ENCODE results near the gene FLOT2.
"Not testable (repeated sequence)": the region's sequence is repeated elsewhere in the genome, so short reads cannot be mapped to it uniquely, and the experiment has no call there.

Gene FLOT2, protein sequence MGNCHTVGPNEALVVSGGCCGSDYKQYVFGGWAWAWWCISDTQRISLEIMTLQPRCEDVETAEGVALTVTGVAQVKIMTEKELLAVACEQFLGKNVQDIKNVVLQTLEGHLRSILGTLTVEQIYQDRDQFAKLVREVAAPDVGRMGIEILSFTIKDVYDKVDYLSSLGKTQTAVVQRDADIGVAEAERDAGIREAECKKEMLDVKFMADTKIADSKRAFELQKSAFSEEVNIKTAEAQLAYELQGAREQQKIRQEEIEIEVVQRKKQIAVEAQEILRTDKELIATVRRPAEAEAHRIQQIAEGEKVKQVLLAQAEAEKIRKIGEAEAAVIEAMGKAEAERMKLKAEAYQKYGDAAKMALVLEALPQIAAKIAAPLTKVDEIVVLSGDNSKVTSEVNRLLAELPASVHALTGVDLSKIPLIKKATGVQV

DNA sequence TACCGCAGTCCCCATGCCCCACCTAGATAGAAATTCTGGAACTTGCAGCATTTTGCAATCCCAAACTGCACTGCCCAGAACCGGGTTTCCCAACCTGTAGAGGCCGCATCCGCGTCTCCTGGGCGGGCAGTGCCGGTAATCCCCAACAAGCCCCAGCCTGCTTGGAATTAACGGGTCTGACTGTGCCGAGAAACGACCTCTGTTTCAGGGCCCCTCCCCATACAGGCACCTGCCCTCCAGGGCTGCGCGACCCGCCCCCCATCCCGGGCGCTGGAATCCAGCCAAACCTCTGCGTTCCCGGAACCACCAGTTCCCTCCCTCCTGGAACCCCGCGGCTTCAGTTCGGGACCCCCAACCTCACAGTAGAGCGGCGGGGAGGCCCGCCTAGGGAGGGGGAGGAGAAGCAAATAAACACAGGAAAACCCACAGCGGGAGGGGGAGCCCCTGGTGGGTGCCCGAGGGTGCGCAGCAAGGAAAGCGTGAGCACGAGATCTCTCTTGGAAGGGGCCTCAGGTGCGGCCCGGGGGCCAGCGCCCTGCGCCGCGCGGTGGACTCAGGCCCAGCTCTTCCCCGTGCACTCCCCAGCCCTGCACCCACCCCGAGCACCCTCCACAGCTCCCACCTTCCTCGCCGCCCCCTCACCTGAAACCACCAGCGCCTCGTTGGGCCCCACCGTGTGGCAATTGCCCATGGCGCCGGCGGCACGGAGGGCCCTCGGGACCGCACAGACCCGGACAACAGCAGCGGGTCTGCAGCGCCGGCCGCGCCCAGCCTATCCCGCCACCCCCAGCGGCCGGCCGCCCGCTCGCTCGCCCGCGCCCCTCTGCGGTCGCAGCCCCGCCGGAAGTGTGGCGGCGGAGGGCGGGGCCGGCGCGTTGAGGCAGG is at the start of gene FLOT2:
TSS of gene FLOT2 (minus strand) at position 850 of the 885 bp plus-strand sequence. CDS start at position 691, 159 bp downstream.
- DNase-seq (ENCODE audit: low read depth in 2 of 2), result peak; percentile 50 to 52

GRCh38 chr17:28946239-28946638 is 48.7 kb upstream of the FLOT2 start:
- no peak for DNase-seq (ENCODE audit: low read depth in 2 of 2)

DNA sequence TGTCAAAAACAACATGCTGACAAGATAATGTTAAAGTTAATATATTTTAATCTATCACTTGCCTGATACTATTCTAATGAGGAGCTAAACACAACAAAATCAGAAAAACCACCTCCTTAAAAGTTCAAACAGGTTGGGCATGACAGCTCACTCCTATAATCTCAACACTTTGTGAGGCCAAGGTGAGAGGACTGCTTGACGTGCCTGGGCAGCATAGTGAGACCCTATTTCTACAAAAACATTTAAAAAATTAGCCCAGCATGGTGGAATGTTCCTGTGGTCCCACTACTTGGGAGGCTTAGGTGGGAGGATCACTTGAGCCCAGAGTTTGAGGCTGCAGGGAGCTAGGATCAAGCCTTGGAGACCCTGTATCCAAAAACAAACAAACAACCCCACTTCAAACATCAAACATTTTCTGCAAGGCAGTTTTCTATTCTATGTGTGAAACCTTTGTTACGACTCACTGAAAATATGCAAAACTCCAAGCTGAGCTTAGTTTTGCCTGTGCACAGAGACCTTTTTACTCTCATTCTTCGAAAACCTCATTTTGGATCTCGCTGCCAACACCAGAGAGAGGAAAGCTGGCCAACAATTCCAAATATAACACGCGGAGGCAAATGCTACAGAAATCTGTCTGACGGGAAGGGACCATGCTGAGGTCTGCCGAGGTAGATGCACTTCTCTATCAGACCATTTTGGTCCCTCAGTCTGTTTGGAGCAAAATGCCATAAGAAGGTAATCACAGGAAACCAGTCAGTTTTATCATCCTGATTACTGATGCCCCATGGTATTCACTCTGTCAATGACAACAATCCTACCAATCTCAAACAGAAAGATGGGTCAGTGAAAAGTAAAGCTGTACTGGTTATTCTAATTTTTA is 47.6 kb upstream of the FLOT2 start:
- no peak for DNase-seq (ENCODE audit: low read depth in 2 of 2)

DNA sequence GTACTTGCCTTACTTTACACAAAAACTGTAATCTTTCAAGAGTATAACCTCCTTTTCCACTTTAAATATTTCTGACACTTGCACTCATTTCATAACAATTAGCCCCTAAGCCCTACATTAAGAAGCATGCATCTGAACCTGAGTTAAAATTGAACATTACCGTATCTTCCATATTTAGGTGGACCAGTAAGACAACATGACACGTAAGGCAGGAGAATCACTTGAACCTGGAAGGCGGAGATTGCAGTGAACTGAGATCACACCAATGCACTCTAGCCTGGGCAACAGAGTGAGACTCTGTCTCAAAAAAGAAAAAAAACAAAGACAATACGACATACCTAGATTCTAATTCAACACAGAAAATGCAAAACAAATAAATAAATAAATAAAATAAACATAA is 46.8 kb upstream of the FLOT2 start:
- no peak for DNase-seq (ENCODE audit: low read depth in 2 of 2)

- no peak for DNase-seq (ENCODE audit: low read depth in 2 of 2)
These were observed 45.4 kb upstream of the FLOT2 start for GRCh38 chr17:28942925-28943324.

DNA sequence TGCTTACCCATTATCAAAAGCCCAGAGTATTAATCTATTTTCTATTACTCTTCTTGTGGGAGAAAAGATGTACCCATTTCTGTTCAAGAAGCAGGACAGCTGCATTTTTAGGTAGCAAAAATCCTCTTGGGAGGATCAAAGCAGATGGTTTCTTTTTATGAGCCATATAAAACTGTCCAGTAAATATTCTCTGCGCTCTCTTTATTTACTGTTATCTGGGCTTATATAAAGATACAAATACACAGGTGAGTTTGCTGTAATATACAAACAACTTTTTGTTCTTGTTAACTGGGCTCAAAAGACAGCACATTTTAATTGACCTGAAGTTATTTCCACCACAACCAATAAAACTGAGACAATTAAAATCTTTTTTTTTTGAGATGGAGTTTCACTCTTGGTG is 43.7 kb upstream of the FLOT2 start:
- no peak for DNase-seq (ENCODE audit: low read depth in 2 of 2)

- no peak for DNase-seq (ENCODE audit: low read depth in 2 of 2)
These were observed 43.1 kb upstream of the FLOT2 start for GRCh38 chr17:28940675-28941074.

DNA sequence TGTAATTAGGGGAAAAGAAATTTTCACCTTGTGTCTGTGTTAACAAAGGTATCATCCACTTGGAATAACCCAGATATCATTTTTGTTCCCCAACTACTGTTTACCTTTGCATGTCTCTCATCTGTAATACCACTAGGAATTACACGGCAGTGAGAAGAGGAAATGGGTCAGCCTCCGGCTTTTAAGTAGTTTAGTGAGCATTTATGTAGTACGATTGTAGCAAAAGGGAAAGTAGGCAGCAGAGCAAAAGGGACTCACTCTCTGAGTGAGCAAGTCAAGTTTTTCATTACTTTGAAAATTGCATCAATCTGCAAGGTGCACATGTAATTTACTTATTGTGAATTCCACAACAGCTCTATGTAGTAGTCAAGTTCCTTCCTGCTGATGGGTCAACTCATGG is 42.6 kb upstream of the FLOT2 start:
- no peak for DNase-seq (ENCODE audit: low read depth in 2 of 2)

DNA sequence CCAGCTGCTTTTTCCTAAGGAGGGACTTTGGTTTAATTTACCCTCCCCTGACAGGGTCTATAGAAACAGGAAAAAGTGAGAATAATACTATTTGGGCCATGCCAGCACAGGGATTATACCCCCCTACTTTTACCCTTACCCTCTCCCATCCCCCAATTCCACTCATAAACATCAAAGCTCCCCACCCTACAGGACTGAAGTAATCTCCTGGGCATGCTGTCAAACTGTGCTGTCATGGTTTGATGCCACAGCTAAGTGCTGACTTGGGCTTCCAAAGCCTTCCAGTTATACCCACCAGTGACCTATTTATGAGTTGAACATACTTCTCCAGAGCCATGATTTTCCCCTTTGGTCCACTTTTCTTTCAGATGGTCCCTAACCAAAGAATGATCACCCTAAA is 41.0 kb upstream of the FLOT2 start:
- DNase-seq (ENCODE audit: low read depth in 2 of 2), result no peak

GRCh38 chr17:28937044-28937729 is 39.7 kb upstream of the FLOT2 start:
- DNase-seq (ENCODE audit: low read depth in 2 of 2), result no peak

DNA sequence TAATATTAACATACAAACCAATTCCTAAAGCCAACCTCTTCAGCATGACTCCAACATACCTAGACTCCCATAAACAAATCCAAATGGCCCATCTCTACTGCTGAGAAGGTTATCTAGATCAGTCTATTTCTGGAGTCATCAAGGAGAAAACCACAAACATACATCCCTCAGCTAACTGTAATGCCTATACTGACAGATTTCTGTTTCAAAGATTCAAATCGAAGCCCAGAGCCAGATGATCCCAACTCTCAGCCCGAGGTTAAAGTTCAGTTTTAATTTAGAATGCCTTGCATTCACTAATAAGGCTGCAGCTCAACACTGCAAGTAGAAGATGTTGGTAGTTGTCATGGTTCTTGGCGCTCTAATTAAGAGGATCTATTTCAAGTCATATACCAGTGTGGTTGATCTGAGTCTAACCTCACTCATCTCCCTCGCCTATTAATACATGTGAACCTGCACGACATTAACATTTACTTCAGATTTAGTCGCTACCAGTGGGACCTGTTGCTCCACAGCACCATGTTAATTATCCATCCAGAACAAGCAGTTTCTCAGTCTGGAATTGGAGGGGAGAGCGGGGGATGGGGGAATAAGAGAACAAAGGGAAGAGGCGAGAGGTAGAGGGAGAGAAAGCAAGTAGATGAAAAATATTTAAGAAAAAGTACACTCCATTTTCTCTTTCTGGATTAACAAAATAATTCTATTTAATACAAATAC is 38.4 kb upstream of the FLOT2 start:
- DNase-seq (ENCODE audit: low read depth in 2 of 2), result no peak

GRCh38 chr17:28934508-28934907 is 37.0 kb upstream of the FLOT2 start:
- DNase-seq (ENCODE audit: low read depth in 2 of 2), result not testable (repeated sequence)

GRCh38 chr17:28929787-28930186 is 32.3 kb upstream of the FLOT2 start:
- no peak for DNase-seq (ENCODE audit: low read depth in 2 of 2)

- peak in 1 of 2 donors; percentile 20 for DNase-seq (ENCODE audit: low read depth in 2 of 2)
These were observed 30.5 kb upstream of the FLOT2 start for GRCh38 chr17:28928061-28928460.

GRCh38 chr17:28926786-28927185 is 29.3 kb upstream of the FLOT2 start:
- DNase-seq (ENCODE audit: low read depth in 2 of 2), result no peak

GRCh38 chr17:28926366-28926765 is 28.8 kb upstream of the FLOT2 start:
- DNase-seq (ENCODE audit: low read depth in 2 of 2), result no peak

GRCh38 chr17:28925912-28926365 is 28.4 kb upstream of the FLOT2 start:
- DNase-seq (ENCODE audit: low read depth in 2 of 2), result no peak

GRCh38 chr17:28920201-28920600 is 22.7 kb upstream of the FLOT2 start:
- DNase-seq (ENCODE audit: low read depth in 2 of 2), result no peak

DNA sequence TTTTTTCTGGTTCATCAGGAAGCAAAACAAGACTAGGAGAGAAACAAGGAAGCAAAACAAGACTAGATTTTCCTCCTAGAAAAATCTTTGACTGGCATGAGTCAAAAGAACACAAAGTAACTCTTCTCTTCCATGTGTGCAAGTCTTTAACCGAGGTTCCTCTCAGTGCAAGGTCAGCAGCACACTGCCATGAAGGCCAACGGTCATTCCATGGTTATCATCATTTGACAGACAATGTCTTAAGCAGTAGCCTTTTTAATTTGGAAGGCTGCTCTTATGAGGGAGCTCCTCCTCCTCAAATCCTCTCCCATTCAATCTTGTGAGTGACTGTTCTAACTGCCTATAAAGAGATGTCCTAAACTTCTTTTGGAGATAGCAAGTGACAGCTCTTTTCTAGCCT is 20.8 kb upstream of the FLOT2 start:
- DNase-seq (ENCODE audit: low read depth in 2 of 2), result no peak

DNA sequence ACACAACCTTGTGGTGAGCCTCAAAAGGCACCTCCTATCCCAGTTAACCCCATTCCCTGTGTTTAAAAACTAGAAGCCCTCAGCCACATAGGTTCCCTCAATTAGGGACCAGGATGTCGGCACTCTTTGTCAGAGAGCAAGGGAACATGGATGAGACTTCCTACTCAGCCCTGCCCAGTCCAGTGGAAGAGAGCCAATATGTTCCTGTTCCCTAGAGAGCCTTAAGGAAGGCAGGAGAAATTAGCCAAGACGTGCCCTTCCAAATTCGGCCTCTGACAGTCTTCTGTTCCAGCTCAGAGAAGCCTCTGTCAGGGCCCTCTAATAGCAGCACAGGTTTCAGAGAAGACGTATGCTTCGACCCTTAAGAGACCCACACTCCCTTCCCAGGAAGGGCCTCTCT is 19.9 kb upstream of the FLOT2 start:
- DNase-seq (ENCODE audit: low read depth in 2 of 2), result no peak
